ENCODE data around the gene PANK3. TPM values are rescaled to one million over a fixed set of nuclear protein-coding genes. Genes with fewer than 3 reads are reported as not detected.

PANK3 gene
- total RNA-seq (10 to 100 TPM; 40.4 to 49.8 TPM), polyA plus RNA-seq (1 to 10 TPM; 2.6 to 6.7 (median 4.9) TPM), total RNA-seq (83.6 to 211 (median 192) reads per million in 6 experiments)

- no peaks in the 10 kb centered on the region for H3K9me3 Mint-ChIP-seq
- peak in 5 of 10 donors; percentile 1 to 78 (median 7) for DNase-seq
- peak within 1 kb of the TSS; percentile 94 to 99 (median 98) for H3K27ac Mint-ChIP-seq
- peaks cover 16 to 47% (median 42%) of the 10 kb centered on the region in 4 donors for H3K4me1 Mint-ChIP-seq
- H3K36me3 Mint-ChIP-seq: peaks cover 0 to 10% (median 0%) of the 10 kb centered on the region in 3 donors
- H3K27me3 Mint-ChIP-seq: no peaks in the 10 kb centered on the region
- H3K4me3 Mint-ChIP-seq: peak within 1 kb of the TSS; percentile 90 to 98 (median 94)
- ATAC-seq: peak; percentile 46 to 61
- POLR2A ChIA-PET: interaction anchor here (1.0 to 2.0 kb wide), 4 partner anchors 9 to 105 kb away, joined by 3 to 7 read pairs (median 6); no protein-coding TSS in a partner anchor
These were observed at the start of gene PANK3 for GRCh38 chr5:168578538-168579487. PANK3 (minus strand) TSS chr5:168579368; CDS start chr5:168579283, 85 bp downstream.

GRCh38 chr5:168624850-168625364 lies 45.7 kb upstream of the PANK3 start:
- peaks cover 16 to 25% (median 22%) of the 10 kb centered on the region in 5 donors for H3K27me3 Mint-ChIP-seq

DNA sequence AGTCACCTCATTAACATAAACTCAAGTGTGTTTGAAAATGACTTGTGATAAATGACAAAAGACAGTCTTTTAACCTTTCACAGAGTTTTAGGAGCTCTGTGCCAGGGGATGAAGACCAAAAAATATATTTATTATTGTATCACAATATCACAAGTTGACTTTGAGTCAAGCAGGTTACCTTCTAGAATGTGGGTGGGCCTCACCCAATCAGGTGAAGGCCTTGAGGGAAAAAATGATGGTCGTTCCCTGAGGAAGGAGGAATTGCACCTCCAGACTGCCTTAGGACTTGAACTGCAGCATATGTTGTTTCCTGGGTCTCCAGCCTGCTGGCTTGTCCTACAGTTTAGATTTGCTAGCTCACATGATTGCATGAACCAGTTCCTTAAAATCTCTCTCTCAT lies 41.6 kb upstream of the PANK3 start:
- no peaks in the 10 kb centered on the region for H3K9me3 Mint-ChIP-seq
- no peak for DNase-seq
- H3K27ac Mint-ChIP-seq: no peak overlapping the region
- H3K4me1 Mint-ChIP-seq: no peaks in the 10 kb centered on the region
- no peak for ATAC-seq
- H3K36me3 Mint-ChIP-seq: no peaks in the 10 kb centered on the region
- peaks cover 0 to 2% (median 0%) of the 10 kb centered on the region in 5 donors for H3K27me3 Mint-ChIP-seq
- POLR2A ChIA-PET: no interaction called here
- H3K4me3 Mint-ChIP-seq: no peak overlapping the region

More at GRCh38 chr5:168624850-168625364, 45.7 kb upstream of the PANK3 start:
- POLR2A ChIA-PET: no interaction called here
- Mint-ChIP-seq H3K4me3 (no peak overlapping the region), H3K4me1 (peaks cover 0 to 2% (median 0%) of the 10 kb centered on the region in 4 donors), H3K9me3 (peaks cover 0 to 11% (median 0%) of the 10 kb centered on the region in 9 donors), H3K27ac (no peak overlapping the region), H3K36me3 (peaks cover 0 to 3% (median 0%) of the 10 kb centered on the region in 3 donors)
- no peak for ATAC-seq
- DNase-seq: no peak

DNA sequence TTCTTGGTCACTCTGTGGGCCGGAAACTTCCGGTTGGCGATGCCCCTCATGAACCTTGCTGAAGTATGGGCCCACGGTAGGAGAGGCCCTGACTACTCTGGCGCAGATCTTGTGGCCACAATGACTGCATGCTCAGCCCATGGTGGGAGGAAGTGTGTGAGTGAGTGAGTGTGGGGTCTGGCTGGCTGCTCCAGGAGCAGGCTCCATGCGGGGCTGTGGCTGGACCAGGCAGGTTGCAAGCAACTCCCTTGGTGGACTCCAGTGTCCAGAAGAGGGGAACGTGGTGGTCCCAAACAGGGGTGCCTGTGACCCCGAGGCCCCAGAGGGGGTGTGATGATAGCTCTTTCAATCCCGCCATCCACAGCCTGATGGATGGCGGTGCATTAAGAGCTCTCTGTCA lies 35.5 kb upstream of the PANK3 start:
- no peak for DNase-seq
- peak overlapping the region in 2 of 10 donors; percentile 1 to 17 for H3K27ac Mint-ChIP-seq
- POLR2A ChIA-PET: no interaction called here

DNA sequence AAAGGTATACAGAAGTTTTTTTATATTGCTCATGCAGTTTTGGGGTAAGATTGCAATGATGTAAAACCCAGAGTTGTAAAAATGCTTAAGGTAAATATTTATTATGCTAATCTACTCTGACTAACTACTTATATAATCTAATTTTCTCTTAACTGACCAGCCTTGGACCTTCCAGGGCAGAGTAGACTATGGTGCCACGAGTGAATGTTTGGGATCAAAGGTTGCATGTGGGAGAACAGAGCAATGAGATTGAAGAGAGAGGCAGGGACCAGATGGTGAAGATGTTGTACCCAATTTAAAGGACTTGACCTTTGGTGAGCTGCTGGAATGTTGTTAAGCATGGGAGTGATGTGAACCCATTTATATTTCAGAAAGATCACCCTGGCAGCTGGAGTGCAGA lies 34.8 kb upstream of the PANK3 start:
- Mint-ChIP-seq H3K27me3 (no peaks in the 10 kb centered on the region), H3K4me3 (no peak overlapping the region), H3K9me3 (peaks cover 0 to 15% (median 0%) of the 10 kb centered on the region in 9 donors), H3K36me3 (no peaks in the 10 kb centered on the region), H3K27ac (peak overlapping the region in 3 of 10 donors; percentile 1 to 28 (median 17)), H3K4me1 (peaks cover 8 to 14% (median 9%) of the 10 kb centered on the region in 4 donors)
- ATAC-seq (no peak), DNase-seq (no peak)
- POLR2A ChIA-PET: interaction anchor here (1.7 kb wide), 1 partner anchor 35 kb away, joined by 4 read pairs; the partner anchor contains the start of gene PANK3

More for the DNA sequence above, 35.5 kb upstream of the PANK3 start:
- no peaks in the 10 kb centered on the region for H3K36me3 Mint-ChIP-seq
- H3K27me3 Mint-ChIP-seq: no peaks in the 10 kb centered on the region
- peaks cover 0 to 15% (median 0%) of the 10 kb centered on the region in 9 donors for H3K9me3 Mint-ChIP-seq
- no peak overlapping the region for H3K4me3 Mint-ChIP-seq
- H3K4me1 Mint-ChIP-seq: peaks cover 8 to 14% (median 9%) of the 10 kb centered on the region in 4 donors
- no peak for ATAC-seq

DNA sequence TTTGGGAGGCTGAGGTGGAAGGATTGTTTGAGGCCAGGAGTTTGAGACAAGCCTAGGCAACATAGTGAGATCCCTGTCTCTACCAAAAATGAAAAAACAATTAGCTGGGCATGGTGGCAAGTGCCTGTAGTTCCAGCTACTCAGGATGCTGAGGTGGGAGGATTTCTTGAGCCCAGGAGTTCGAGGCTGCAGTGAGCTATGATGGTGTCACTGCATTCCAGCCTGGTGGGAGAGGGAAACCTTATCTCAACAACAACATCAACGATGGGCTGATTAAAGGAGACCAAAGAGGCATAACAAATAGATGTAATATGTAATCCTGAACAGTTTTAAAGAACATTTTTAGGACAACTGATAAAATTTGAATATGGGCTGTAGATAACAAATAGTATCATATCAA lies 34.2 kb upstream of the PANK3 start:
- ATAC-seq (no peak), DNase-seq (no peak)
- peak overlapping the region; percentile 25 to 65 (median 47) for H3K4me3 Mint-ChIP-seq
- no peaks in the 10 kb centered on the region for H3K36me3 Mint-ChIP-seq
- POLR2A ChIA-PET: interaction anchor here (0.7 to 1.7 kb wide), 3 partner anchors 11 to 34 kb away, joined by 3 to 4 read pairs (median 3); partner anchors contain the start of gene PANK3
- peak overlapping the region; percentile 69 to 93 (median 89) for H3K27ac Mint-ChIP-seq
- no peaks in the 10 kb centered on the region for H3K27me3 Mint-ChIP-seq
- peaks cover 0 to 15% (median 0%) of the 10 kb centered on the region in 9 donors for H3K9me3 Mint-ChIP-seq
- peaks cover 8 to 14% (median 9%) of the 10 kb centered on the region in 4 donors for H3K4me1 Mint-ChIP-seq

DNA sequence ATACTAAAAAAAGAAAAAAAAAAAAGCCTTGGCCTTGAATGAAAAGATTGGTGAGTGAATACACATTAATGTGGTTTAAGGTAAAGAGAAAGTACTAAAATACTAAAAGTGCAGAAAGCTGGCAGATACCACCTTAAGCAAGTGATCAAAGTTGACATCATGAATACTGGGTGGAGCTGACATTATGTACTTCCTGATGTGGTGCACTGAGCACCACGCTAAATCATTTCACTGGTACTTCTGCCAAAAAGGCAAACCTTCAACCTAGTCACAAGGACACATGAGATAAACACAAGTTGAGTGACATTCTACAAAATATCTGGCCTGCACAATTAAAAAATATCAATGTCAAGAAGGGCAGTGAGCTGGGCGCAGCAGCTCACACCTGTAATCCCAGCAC lies 33.8 kb upstream of the PANK3 start:
- H3K27ac Mint-ChIP-seq: peak overlapping the region; percentile 69 to 93 (median 89)
- peak overlapping the region; percentile 25 to 65 (median 47) for H3K4me3 Mint-ChIP-seq
- no peaks in the 10 kb centered on the region for H3K27me3 Mint-ChIP-seq
- peaks cover 0 to 15% (median 0%) of the 10 kb centered on the region in 9 donors for H3K9me3 Mint-ChIP-seq
- peak; percentile 100 for ATAC-seq
- POLR2A ChIA-PET: interaction anchor here (0.7 to 1.7 kb wide), 3 partner anchors 11 to 34 kb away, joined by 3 to 4 read pairs (median 3); partner anchors contain the start of gene PANK3
- DNase-seq: peak in 5 of 10 donors; percentile 15 to 57 (median 39)
- H3K4me1 Mint-ChIP-seq: peaks cover 8 to 14% (median 9%) of the 10 kb centered on the region in 4 donors
- H3K36me3 Mint-ChIP-seq: no peaks in the 10 kb centered on the region

- POLR2A ChIA-PET: interaction anchor here (1.4 kb wide), 1 partner anchor 32 kb away, joined by 7 read pairs; the partner anchor contains the start of gene PANK3
- ATAC-seq (no peak), DNase-seq (no peak)
- peaks cover 8 to 14% (median 9%) of the 10 kb centered on the region in 4 donors for H3K4me1 Mint-ChIP-seq
- H3K4me3 Mint-ChIP-seq: no peak overlapping the region
- peak overlapping the region in 2 of 10 donors; percentile 14 to 38 for H3K27ac Mint-ChIP-seq
- H3K9me3 Mint-ChIP-seq: peaks cover 0 to 15% (median 0%) of the 10 kb centered on the region in 9 donors
- no peaks in the 10 kb centered on the region for H3K36me3 Mint-ChIP-seq
- no peaks in the 10 kb centered on the region for H3K27me3 Mint-ChIP-seq
These were observed 33.0 kb upstream of the PANK3 start for GRCh38 chr5:168612123-168612522.

- Mint-ChIP-seq H3K27me3 (no peaks in the 10 kb centered on the region), H3K36me3 (no peaks in the 10 kb centered on the region), H3K4me1 (peaks cover 8 to 14% (median 9%) of the 10 kb centered on the region in 4 donors), H3K9me3 (peaks cover 0 to 15% (median 0%) of the 10 kb centered on the region in 9 donors), H3K4me3 (no peak overlapping the region), H3K27ac (no peak overlapping the region)
- POLR2A ChIA-PET: interaction anchor here (1.4 kb wide), 1 partner anchor 31 kb away, joined by 7 read pairs; the partner anchor contains the start of gene PANK3
- no peak for DNase-seq
- ATAC-seq: no peak
These were observed 32.0 kb upstream of the PANK3 start for GRCh38 chr5:168611165-168611564.

- ATAC-seq (no peak), DNase-seq (no peak)
- H3K4me3 Mint-ChIP-seq: no peak overlapping the region
- H3K27ac Mint-ChIP-seq: no peak overlapping the region
- H3K4me1 Mint-ChIP-seq: peaks cover 7 to 14% (median 8%) of the 10 kb centered on the region in 4 donors
- peaks cover 0 to 13% (median 0%) of the 10 kb centered on the region in 9 donors for H3K9me3 Mint-ChIP-seq
- H3K27me3 Mint-ChIP-seq: no peaks in the 10 kb centered on the region
- no peaks in the 10 kb centered on the region for H3K36me3 Mint-ChIP-seq
- POLR2A ChIA-PET: no interaction called here
These were observed 30.8 kb upstream of the PANK3 start for GRCh38 chr5:168609806-168610482.

- no peak overlapping the region for H3K27ac Mint-ChIP-seq
- peaks cover 0 to 6% (median 0%) of the 10 kb centered on the region in 5 donors for H3K27me3 Mint-ChIP-seq
- DNase-seq: no peak
- H3K4me1 Mint-ChIP-seq: peaks cover 7 to 14% (median 8%) of the 10 kb centered on the region in 4 donors
- POLR2A ChIA-PET: no interaction called here
- no peak for ATAC-seq
- H3K9me3 Mint-ChIP-seq: peaks cover 0 to 1% (median 0%) of the 10 kb centered on the region in 9 donors
- H3K4me3 Mint-ChIP-seq: no peak overlapping the region
- no peaks in the 10 kb centered on the region for H3K36me3 Mint-ChIP-seq
These were observed 29.7 kb upstream of the PANK3 start for GRCh38 chr5:168608821-168609220.

DNA sequence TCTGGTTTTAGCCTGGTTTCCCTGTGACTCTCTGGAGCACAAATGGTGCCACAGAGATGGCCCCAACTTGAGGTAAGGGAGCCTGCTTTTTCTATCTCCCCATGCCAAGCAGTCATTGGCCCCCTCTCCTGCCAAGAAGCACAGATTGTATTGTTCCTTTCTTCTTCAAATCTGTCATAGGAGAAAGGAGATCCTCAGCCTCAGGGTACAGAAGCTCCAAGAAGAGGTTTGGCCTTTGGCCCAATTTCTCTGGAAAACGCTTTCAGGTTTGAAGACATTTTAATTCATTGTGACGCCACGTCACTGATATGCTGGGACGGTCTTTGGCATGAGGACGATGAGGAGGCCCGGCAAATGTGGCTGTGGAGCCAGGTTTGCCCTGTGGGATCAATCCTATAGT lies 29.2 kb upstream of the PANK3 start:
- Mint-ChIP-seq H3K4me1 (peaks cover 6 to 12% (median 8%) of the 10 kb centered on the region in 4 donors), H3K36me3 (no peaks in the 10 kb centered on the region), H3K27ac (no peak overlapping the region), H3K27me3 (peaks cover 0 to 10% (median 0%) of the 10 kb centered on the region in 5 donors), H3K9me3 (no peaks in the 10 kb centered on the region), H3K4me3 (no peak overlapping the region)
- ATAC-seq (no peak), DNase-seq (no peak)
- POLR2A ChIA-PET: no interaction called here

Measured in naive thymus-derived CD8-positive, alpha-beta T cell (primary cell).